NCI-H2107 (cell line): ENCODE measurements around the gene KAZN.

Experiments used
- DNase-seq: peaks from one replicate; lab custom pipeline; 2025; lab: John Stamatoyannopoulos, UW

The KAZN gene

DNA sequence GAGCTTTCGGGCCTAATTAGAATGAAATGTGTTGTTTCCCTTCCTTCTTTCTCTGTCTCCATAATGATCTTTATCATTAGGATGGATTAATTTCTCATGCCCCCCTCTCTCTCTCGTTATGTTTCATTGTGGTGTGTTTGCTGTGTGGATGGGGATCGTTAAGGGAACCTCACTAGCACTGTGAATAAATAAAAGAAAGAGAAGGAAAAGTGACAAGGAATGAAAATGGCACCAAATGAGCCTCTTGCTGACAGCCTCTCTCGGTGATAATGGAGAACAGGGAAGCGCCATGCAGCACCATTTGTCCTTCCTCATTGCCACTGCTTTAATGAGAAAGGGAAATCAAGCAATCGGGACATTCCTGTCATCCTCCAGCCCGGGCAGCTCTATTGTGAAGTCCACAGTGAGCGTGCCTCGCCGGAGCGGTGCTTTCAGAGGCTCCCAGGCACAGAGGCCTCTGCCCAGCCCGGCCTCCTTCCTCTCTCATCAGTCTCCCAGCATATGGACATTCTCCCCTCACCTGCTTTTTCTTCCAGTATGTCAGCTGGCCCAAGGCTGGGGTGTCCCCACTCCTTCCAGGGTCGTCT, 289.4 kb downstream of the KAZN start:
- DNase-seq = no peak

DNA sequence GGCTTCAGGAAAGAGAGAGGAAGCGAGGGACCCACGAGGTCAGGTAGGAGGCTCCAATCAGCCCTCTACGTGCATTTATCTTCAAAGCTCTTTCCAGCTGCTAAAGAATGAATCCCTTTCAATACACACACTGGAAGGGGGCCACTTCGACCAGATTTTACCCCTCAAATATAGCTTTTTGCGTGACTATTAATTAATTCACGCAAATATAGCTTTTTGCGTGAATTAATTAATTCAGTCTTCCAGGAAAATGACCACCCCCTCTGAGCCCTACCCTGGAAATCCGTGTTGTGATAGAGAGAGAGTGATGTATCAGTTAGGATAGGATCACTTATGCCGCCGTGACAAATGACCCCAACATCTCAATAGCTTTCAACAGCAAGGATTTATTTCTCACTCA, 289.9 kb downstream of the KAZN start:
- no peak for DNase-seq

DNA sequence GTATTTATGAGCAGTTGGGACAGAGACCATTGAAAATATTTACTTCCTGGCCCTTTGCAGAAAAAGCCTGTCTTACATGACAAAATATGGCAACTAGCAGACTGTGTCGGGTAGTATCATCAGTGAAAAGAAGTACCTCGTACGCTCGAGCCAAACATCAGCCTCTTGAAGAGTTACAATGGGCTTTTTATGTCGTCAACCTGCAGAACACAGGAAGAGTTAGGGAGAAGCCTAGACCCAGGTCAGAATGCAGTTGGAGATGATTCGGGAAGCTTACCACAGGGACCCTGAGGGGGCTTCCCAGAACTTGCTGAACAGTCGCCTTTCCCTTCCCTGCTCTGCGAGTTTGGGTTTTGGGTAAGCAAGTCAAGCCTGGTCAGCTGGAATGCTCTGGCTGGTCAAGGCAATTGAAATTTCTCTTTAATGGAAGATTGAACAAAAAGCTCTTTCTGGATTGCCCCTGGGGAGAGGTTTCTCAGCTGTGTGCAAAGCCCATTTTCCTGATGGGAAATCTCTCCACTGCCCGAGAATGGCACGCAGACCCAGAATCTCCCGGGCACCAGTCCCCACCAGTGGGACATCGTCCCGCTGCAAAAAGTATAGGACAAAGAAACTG, 291.4 kb downstream of the KAZN start:
- no peak for DNase-seq

DNA sequence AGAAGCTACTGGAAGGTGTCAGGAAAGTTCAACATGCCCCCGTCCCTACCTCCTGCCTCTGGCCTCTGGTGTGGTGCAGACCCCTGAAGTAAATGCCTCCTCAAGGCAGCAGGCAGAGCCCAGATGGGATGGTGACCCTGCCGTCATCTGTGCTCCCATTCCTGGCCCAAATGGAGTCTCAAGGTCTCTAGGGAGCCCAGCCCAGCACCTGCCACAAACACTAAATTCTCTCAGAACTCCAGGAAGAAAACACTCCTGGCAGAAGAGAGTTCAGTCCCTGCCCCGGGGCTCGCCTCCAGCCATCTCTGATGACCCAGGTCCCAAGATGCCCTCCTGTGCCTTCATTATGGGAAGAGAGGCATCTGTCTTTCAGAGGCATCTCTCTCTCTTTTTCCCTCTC, 293.5 kb downstream of the KAZN start:
- no peak for DNase-seq

DNA sequence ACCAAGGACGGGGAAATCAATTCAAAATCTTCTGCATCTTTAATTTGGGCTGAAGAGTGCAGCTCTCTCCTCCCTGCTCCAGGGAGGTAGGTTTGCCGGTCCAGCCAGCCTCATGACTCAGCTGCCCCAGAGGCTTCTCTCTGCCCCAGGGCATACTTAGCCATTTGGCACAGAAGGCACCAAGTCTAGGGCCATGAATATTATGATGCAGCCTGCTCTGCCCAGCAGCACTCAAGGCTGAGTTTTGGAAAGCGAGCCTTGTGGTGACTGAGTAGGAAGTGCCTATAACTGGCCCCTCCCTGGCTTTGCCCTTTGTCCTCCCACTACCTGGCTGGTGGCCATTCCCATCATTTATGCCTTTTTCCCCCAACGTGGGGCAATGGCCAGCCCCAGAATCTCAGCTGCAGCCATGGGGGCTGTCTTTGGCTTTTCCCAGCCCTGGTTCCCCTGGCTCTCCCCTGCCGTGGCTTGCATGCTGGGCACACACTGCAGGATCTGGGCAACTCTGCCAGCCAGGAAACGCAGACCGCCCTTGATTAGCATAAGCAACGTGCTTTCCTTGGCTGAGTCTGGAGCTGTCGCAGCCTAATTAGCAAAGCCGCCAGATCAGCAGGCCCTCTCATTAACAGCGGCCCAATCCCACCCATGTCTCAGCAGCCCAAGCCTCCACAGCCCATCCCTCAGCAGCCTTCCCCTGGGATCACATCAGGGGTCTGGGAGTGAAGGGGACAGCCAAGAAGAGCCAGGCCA, 296.5 kb downstream of the KAZN start:
- no peak for DNase-seq

DNA sequence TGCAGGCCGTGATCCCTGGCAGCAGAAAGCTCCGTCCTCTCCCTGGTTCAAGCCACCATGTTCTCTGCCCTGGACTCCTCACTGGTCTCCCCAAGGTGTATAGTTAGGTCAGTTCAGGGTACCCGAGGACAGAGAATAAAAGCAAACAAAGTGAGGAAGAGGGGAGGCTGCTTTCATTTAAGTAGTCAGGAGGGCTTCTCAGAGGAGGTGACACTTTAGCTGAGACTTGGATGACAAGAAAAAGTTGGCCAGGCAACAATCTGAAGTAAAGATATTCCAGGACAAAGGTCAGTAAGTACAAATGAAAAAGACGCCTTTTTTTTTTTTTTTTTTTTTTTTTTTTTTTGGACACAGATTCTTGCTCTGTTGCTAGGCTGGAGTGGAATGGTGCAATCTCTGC, 297.2 kb downstream of the KAZN start:
- no peak for DNase-seq

DNA sequence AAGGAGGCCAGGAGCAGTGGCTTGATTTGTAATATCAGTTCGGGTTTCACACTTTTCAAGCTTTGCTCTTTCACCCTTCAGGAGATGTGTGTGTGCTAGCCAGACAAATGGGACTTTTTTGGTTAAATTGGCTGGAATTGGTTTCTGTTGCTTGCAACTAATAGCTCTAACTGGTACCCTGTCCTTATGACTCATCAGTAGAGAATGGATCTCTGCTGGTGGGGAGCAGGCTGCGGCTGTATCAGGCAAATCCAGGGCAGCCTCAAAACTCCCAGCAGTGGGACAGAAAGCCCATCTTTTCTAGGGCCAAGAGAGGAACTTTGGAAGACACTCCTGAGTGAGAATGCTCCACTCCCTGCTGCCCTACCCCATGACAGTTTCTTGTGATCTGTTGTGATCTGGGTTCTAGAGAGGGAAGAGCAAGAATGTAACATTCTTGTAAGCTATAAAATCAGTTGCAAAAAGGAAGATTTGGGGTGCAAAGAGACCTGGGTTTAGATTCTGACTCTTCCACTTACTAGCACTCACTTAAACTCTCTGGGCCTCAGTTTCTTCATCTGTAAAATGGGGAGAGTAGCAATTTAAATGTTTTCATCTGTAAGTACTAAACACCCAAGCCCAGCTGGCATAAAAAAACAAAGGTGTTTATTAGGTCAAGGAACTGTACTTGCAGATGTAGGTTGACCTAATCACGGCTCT, 298.0 kb downstream of the KAZN start:
- DNase-seq = no peak

DNA sequence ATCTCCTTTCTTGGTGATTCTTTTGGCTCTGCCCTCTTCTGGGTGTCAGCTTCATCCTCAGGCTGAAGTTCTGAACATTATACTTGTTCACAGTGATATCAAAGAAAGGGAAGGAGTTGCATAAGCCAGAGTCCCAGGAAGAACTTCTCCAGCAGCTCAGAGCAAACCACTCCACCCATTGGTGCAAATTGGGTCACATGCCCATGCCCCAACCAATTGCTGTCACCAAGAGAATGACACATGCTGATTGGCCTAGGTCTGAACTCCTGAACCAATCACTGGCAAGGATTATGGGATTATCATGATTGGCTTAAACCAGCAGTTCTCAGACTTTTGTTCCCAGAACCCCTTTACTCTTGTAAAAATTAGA, 298.6 kb downstream of the KAZN start:
- DNase-seq = no peak

DNA sequence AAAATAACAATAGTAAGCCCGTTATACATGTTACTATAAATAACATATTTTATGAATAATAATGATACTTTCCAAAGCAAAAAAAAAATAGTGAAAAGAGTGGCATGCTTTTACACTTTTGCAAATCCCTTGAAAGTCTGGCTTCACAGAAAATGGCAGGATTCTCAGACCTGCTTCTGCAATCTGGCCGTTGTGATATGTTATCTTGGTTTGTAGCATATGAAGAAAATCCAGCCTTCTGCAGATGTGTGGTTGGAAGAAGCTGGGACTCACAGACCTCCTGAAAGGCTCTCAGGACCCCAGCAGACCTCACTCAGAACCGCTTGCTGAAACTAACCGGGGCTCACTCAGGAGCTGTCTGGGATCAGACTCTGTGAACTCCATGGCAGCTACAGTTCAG, 299.1 kb downstream of the KAZN start:
- no peak for DNase-seq

DNA sequence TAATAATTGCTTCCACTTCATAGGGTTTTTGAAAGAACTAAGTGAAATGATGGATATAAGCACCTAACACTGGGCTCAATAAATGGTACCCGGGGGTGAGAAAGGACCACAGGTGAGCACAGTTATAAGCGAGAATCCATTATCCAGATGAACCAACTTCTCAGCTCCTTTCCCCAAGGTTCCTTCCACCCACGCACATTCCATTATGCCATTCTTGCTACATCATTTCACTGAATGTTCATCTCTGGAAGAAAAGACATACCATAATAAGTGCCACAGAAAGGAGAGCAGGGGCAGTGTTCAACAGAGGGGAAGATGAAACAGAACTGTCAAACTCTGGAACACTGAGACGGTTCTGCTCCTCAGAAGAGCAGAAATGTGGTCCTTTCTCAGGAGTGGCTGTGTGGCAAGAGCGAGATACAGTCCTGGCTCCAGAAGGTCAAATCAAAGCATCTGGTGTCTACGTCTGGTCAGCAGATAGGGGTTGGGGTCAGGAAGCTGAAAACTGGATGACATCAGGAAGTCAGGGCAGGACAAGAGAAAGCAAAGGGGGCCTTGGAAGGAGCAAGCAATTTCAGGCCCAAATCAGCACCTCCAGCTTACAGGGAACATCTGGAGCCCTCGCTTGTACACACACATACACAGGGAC, 299.6 kb downstream of the KAZN start:
- no peak for DNase-seq

DNA sequence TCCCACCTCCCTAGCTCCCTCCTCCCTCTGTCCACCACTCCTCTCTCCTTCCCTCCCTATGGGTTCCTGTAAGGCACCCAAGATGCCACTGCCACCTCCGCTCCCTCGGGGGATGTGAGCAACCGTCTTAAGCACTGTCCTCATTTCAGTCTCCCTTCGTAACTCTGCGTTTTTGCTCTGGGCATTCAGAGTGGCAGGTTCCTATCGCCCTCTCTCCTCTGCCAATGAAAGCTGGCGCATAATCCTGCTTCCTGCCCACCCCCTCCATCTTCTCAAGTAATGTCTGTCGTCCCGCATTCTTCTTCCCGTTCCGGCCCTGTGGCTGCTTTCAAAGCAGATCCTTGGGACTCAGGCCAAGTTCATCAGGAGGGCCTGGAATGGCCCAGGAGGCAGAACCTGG, 301.2 kb downstream of the KAZN start:
- DNase-seq = no peak

DNA sequence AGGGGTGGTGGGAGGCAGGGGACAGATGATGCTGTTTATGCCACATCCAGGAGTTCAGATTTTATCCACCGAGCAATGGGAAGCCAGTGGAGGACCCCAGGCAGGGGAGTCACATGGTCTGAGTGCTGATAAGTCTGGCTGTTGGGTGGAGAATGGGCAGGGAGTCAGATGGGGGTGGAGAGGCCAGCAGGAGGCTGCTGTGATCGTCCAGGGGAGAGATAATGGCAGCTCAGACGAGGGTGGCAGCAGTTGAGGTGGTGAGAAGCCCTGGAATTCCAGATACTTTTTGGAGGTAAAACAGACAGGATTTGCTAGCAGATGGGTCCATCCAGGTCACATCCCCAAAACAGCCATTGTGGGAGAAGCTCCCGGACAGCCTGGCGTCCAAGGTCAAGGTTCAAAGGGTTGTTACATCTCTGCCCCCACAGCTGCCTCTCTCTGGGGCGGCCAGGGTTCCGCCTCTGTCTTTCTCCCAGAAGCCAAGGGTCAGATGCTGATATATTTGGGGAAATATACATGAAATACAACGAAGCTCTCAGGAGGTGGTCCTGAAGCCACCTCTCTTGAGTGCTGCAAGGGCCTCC, 303.0 kb downstream of the KAZN start:
- DNase-seq = no peak

DNA sequence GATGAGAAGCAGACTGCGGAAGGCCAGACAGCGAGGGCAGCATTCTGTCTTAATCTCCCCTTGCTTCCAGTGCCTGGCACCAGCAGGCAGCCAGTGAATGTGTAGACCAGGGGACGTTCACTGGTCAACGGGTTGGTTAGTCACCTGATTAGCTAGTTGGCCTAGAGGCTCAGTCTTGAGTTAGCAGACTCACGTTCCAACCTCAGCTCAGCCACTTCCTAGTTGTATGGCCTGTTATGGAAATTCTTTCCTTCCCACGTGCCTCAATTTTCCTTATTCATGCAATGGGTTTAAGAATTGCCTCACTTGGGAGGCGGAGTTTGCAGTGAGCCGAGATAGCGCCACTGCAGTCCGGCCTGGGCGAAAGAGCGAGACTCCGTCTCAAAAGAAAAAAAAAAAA, 305.4 kb downstream of the KAZN start:
- DNase-seq = no peak

DNA sequence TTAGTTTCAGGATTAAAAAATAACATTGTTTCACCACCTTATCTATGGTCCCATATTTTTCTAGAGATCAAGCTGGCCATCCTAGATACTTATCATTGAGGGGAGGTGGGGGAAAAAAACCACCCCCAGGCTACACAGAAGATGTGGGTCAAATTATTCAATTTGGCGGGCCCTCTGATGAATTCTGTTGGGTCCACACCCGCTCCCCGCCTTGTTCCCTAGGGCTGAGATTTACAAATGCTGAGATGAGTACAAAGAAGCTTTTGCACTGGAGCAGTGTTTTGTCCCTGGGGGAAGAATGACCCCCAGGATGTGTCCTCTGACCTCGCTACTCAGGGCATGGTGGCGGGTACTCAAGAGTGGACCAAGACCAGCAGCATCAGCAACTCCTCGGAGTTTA, 308.2 kb downstream of the KAZN start:
- no peak for DNase-seq

DNA sequence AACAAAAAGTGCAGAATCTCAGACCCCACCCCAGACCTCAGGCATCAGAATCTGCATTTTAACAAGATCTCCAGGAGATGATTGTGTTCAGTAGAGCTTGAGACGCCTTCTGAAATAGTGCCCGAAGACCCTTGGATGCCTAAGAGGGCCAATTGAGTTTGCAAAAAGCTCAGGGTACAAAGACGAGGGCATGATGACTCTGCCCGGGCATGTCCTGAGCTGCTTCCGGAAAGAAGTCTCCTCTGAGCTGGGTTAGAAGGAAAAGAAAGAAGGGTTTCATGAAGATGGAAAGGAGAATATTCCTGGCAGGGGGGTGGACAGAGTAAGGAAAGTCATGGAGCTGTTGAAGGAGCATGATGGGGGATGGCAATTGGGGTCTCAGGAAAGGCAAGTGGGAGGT, 308.9 kb downstream of the KAZN start:
- no peak for DNase-seq

DNA sequence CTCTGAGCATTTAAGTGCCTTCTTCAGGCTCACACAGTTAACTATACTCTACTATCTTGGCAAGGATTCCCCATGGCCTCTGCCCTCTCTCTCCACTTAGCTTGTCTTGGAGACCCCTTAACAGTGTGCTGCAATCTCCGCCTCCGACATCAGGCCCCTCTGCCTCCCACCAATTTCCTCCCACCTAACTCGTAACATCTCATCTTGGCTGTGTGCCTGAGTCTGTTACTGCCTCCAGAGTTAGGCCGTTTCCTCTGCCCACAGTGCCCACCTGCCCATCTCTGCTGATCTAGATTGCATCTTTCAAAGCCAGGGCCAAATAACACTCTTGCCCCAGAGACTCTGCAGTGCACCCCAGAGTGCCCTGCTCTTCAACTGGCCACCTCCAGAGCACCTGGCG, 310.8 kb downstream of the KAZN start:
- DNase-seq = no peak

DNA sequence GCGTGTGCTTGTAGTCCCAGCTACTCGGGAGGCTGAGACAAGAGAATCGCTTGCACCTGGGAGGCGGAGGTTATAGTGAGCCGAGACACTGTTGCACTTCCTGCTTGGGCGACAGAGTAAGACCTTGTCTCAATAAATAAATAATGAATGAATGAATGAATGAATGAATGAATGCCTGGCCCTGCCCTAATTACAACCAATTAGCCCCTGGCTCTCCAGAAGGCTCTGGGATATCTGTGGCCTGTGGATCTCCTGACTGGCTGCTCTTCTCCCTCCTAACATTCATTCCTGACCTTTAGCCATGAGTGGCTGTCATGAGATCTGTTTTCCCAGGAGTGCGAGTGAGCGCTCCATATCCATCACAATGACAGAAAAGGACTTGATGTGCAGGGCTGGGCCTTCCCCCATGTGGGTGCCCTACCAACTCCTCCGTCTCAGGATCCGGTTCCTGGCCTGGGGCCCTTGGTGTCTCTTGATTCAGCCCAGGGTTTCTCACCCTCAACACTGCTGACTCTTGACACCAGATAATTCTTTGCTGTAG, 311.5 kb downstream of the KAZN start:
- no peak for DNase-seq

DNA sequence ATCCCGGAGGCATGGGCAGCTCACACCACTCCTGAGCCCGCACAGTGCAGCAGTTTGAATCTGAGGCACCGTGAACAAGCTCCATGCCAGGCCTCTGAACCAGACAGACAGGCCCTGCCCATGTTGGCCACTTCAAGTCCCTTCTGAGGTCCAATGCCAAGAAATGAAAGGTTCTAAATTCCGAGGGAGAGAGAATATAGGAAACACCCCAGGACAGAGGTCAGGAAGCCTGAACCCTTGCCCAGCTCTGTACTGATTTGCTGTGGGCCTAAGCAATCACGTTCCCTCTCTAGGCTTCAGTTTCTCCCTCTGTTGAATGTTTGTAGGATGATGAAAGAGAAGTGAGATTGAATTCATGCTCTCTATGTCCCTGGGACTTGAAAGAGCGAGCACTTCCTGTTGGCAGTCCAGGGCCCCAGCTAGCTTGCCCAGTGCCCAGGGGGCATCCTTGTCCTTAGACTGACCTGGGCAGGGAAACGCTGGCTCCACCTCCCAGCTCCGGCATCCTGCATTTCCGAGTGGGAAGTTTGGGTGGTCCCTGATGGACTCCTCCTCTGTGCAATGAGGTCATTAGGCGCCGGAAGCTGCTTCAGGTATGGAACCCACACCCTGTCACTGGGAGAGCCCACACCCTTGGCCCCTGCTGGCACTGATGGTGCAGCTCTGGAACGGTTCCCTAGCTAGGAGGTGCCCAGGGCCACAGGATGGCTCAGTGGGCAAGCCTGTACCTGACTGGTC, 312.7 kb downstream of the KAZN start:
- DNase-seq = no peak

DNA sequence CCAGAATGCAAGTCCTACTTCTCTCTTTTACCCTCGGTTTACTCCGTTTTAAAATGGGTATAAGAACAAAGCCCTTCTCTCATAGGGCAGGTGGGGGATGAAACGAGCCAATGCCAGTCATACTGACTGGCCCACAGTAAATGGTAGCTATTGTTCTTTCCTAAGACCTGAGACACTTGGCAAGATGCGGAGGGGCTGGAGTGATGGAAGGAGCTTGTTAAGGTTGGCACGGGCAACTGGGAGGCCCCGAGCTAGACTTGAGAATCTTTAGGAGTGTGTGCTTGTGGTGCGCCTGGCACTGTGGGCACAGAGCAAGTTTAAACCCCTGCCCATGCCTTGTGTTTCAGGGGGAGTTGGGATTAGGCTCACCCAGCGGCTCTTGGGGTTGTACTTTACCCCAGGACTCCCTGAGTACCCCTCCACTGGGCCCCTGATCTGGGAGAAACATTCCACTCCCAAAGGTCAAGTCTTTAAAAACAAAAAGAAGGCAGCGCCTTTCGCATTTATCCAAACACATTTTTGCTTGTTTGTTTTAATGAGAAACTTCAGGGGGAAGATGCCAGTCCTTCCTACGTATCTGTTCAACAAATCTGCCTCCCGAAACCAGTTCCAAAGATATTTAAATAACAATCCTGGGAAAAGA, 314.5 kb downstream of the KAZN start:
- no peak for DNase-seq

DNA sequence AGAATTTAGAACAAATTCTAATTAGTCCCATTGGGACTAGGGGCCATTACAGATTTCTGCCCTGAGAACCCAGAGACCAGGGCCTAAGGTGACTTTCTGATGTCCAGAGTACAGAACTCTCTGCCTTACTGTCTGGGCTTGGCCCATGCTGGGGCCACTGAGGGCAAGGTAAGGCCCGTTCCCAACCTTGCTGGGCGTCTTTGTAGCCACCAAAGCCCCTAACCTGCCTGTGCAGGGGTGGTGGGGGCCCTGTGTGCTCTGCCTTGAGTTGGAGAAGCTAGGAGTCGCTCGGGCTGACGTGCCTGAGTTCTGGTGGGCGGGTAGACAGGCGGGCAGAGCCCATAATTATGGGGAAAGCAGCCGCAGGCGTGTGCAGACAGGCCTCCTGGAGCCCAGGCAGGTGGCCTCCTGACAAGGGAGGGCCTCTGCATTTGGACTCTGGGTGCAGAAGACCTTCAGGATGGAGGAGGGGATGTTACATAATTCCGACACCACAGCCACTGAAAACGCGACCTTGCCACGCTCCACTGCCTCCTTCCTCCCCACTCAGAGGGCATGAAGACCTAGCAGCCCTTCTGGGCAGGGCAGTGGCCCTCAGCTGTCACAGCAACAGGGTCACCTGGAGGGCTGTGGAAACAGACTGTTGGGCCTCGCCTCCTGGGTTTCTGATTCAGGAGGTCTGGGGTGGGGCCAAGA, 315.1 kb downstream of the KAZN start:
- DNase-seq = peak; percentile 62
